ENCODE results near the gene SENP5. TPM values are rescaled to one million over a fixed set of nuclear protein-coding genes. Genes with fewer than 3 reads are reported as not detected.

Gene SENP5
- total RNA-seq, 1 donor from 2014 or later = 36.2 TPM

DNA sequence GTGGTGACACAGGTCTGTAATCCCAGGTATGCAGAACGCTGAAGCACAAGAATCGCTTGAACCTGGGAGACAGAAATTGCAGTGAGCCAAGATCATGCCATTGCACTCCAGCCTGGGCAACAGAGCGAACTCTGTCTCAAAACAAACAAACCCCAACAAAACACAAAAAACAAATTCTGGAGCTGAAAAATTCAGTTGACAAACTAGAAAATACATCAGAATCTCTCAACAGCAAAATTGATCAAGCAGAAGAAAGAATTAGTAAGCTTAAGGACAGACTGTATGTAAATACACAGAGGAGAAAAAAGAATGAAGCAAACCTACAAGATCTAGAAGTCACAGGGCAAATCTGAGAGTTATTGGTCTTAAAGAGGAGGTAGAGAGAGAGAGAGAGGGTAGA, 49.3 kb downstream of the SENP5 start:
- Mint-ChIP-seq H3K27ac (ENCODE audit: unreplicated experiment) (no peak overlapping the region), H3K4me1 (ENCODE audit: low read depth) (no peaks in the 10 kb centered on the region), H3K36me3 (ENCODE audit: low read depth) (peaks cover 20% of the 10 kb centered on the region), H3K9me3 (ENCODE audit: low read depth) (peaks cover 4% of the 10 kb centered on the region), H3K27me3 (ENCODE audit: low read depth) (no peaks in the 10 kb centered on the region), H3K4me3 (ENCODE audit: unreplicated experiment) (no peak overlapping the region)
- TF ChIP-seq, protein P1, sequence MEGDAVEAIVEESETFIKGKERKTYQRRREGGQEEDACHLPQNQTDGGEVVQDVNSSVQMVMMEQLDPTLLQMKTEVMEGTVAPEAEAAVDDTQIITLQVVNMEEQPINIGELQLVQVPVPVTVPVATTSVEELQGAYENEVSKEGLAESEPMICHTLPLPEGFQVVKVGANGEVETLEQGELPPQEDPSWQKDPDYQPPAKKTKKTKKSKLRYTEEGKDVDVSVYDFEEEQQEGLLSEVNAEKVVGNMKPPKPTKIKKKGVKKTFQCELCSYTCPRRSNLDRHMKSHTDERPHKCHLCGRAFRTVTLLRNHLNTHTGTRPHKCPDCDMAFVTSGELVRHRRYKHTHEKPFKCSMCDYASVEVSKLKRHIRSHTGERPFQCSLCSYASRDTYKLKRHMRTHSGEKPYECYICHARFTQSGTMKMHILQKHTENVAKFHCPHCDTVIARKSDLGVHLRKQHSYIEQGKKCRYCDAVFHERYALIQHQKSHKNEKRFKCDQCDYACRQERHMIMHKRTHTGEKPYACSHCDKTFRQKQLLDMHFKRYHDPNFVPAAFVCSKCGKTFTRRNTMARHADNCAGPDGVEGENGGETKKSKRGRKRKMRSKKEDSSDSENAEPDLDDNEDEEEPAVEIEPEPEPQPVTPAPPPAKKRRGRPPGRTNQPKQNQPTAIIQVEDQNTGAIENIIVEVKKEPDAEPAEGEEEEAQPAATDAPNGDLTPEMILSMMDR (IDR thresholded peaks at IDR 0.05) = no peak
- no peak for DNase-seq (ENCODE audit: low spot score)

DNA sequence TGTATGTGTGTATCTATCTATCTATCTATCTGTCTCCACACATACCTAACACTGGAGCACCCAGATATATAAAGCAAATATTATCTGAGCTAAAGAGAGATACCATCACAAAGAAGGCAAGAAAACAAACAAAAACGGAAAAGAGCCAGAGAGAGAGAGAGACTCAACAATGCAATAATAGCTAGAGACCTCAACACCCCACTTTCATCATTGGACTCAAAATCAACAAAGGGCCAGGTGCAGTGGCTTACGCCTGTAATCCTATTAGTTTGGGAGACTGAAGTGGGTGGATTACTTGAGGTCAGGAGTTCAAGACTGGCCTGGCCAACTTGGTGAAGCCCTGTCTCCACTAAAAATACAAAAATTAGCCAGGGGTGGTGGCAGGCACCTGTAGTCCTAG, 51.2 kb downstream of the SENP5 start:
- no peaks in the 10 kb centered on the region for H3K27me3 Mint-ChIP-seq (ENCODE audit: low read depth)
- H3K36me3 Mint-ChIP-seq (ENCODE audit: low read depth) = peaks cover 20% of the 10 kb centered on the region
- H3K4me1 Mint-ChIP-seq (ENCODE audit: low read depth) = no peaks in the 10 kb centered on the region
- TF ChIP-seq, protein P1 (IDR thresholded peaks at IDR 0.05) = no peak
- H3K9me3 Mint-ChIP-seq (ENCODE audit: low read depth) = peaks cover 4% of the 10 kb centered on the region
- no peak for DNase-seq (ENCODE audit: low spot score)
- no peak overlapping the region for H3K4me3 Mint-ChIP-seq (ENCODE audit: unreplicated experiment)
- H3K27ac Mint-ChIP-seq (ENCODE audit: unreplicated experiment) = no peak overlapping the region

DNA sequence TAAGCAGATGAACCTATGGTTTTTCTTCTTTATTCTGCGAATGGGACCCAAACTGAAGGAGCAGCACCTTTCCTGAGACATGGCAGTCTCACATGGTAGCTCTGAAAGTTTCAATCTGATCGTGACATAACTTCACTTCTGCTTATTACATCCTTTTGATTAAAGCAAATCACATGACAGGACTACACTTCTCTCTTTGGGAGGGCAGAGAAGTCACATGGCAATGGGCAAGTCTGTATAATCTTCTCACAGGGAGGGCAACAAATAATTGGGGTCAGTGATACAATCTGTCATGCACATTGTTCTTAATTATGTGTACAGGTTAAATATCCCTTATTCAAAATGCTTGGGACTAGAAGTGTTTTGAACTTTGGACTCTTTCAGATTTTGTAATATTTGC, 53.0 kb downstream of the SENP5 start:
- Mint-ChIP-seq H3K9me3 (ENCODE audit: low read depth) (peaks cover 4% of the 10 kb centered on the region), H3K4me1 (ENCODE audit: low read depth) (no peaks in the 10 kb centered on the region), H3K36me3 (ENCODE audit: low read depth) (peaks cover 11% of the 10 kb centered on the region), H3K27ac (ENCODE audit: unreplicated experiment) (no peak overlapping the region), H3K4me3 (ENCODE audit: unreplicated experiment) (no peak overlapping the region), H3K27me3 (ENCODE audit: low read depth) (no peaks in the 10 kb centered on the region)
- DNase-seq (ENCODE audit: low spot score) = no peak
- TF ChIP-seq, protein P1 (IDR thresholded peaks at IDR 0.05) = no peak

DNA sequence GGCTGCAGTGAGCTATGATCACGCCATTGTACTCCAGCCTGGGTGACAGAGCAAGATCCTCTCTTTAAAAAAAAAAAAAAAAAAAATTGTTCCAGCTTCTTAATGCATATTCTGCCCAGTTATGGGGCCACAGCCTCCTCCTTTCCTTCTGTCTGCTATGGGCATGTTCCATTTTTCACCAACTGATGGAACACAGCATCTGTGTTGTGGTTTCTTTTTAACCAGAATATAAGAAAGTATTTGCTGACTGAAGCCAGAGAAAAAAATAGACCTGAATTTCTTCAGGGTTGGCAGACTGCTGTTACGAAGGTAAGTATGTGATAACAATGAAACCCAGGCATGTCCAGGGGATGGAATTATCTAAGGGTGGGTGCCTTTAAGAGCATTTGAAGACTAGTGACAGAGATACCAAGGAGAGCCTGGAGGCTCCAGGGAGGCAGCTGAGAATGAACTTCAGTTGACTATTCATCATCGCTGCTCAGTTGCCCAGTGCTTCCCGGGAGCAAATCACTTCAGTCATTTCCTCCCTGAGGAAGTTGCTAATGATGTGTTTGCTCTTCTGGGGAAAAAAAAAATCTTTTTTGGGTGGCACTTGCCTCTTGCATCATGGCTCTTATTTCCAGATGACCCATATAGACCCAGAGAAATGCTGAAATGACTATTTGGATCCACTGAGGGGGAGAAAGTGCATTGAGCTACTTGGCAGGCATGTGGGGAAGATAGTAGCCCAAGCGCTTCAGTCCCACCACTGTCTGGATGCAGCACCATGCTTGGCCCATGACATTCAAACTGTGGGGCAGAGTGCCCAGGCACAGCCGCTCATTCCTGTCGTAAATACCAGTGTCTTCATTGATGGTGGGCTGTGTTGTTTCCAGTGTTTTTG, 60.1 kb downstream of the SENP5 start:
- DNase-seq (ENCODE audit: low spot score) = no peak
- TF ChIP-seq, protein P1 (IDR thresholded peaks at IDR 0.05) = no peak
- no peak overlapping the region for H3K4me3 Mint-ChIP-seq (ENCODE audit: unreplicated experiment)
- H3K36me3 Mint-ChIP-seq (ENCODE audit: low read depth) = peaks cover 18% of the 10 kb centered on the region
- no peaks in the 10 kb centered on the region for H3K27me3 Mint-ChIP-seq (ENCODE audit: low read depth)
- H3K9me3 Mint-ChIP-seq (ENCODE audit: low read depth) = no peaks in the 10 kb centered on the region
- no peaks in the 10 kb centered on the region for H3K4me1 Mint-ChIP-seq (ENCODE audit: low read depth)
- H3K27ac Mint-ChIP-seq (ENCODE audit: unreplicated experiment) = no peak overlapping the region

DNA sequence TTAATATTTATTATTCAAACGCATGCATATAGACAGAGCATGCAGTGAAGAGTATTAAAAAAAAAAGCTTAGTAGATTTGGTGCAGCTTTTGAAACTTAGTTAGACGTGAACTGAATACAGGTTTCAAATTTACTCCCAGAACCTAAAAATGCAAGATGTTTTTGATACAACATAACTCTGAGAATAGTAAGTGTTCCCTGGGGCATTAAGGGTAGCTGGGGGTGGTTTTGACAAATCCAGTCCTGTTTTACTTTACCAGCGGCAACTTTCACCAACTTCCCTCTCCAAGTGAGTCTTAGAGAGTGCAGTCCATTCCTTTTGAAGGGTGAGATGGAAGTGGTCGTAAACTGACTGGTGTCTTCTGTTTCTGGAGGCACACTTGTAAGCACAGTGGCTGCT, 63.4 kb downstream of the SENP5 start:
- no peak overlapping the region for H3K27ac Mint-ChIP-seq (ENCODE audit: unreplicated experiment)
- no peak overlapping the region for H3K4me3 Mint-ChIP-seq (ENCODE audit: unreplicated experiment)
- H3K4me1 Mint-ChIP-seq (ENCODE audit: low read depth) = no peaks in the 10 kb centered on the region
- no peak for DNase-seq (ENCODE audit: low spot score)
- TF ChIP-seq, protein P1 (IDR thresholded peaks at IDR 0.05) = no peak
- H3K27me3 Mint-ChIP-seq (ENCODE audit: low read depth) = no peaks in the 10 kb centered on the region
- no peaks in the 10 kb centered on the region for H3K9me3 Mint-ChIP-seq (ENCODE audit: low read depth)
- peaks cover 29% of the 10 kb centered on the region for H3K36me3 Mint-ChIP-seq (ENCODE audit: low read depth)
